IMR-90 (cell line): ENCODE measurements around the gene MYT1. TPM values are rescaled to one million over a fixed set of nuclear protein-coding genes. Genes with fewer than 3 reads are reported as not detected.

ENCODE experiments used
- ATAC-seq: fragments of 200-7000 bp; cut with Tn5 transposase; 2 replicates; pipeline ENCODE4 v1.9.1; 2020; ENCODE audit warnings: low read depth, mild to moderate bottlenecking, moderate library complexity
- BruUV-seq: library from RNA; stranded (reverse); fragments of 400-500 nt; replicated peaks from 2 replicates; lab custom pipeline; 2021; lab: Mats Ljungman, UMichigan
- CTCF ChIA-PET: fragments of 300-600 bp; formaldehyde crosslinking; extraction: SDS; loops from one replicate; lab custom pipeline; 2021; ENCODE audit warnings: antibody characterized with exemption; lab: Yijun Ruan, JAX
- POLR2A ChIA-PET: fragments of 300-600 bp; sonication (Branson Sonifier 250); formaldehyde crosslinking; loops from one replicate; lab custom pipeline; 2022; ENCODE audit warnings: antibody characterized with exemption; ENCODE audit not compliant: unreplicated experiment; lab: Charles Lee
- DNase-seq: peaks from one replicate; pipeline ENCODE4 v3.0.0; 2013
- H2AFZ ChIP-seq: replicated peaks from 2 replicates; pipeline ENCODE3; 2013; ENCODE audit warnings: low read length, mild to moderate bottlenecking; ENCODE audit not compliant: poor library complexity
- H2AK5ac ChIP-seq: 2 replicates; pipeline ENCODE4 v1.6.1; 2013; ENCODE audit warnings: low read depth, low read length, inconsistent platforms
- H2AK9ac ChIP-seq: replicated peaks from 2 replicates; pipeline ENCODE3; 2013; ENCODE audit warnings: mild to moderate bottlenecking, low read depth, low read length, moderate library complexity; ENCODE audit not compliant: poor library complexity
- H2BK120ac ChIP-seq: 2 replicates; pipeline ENCODE4 v1.6.1; 2013; ENCODE audit warnings: low read depth, low read length, inconsistent platforms
- H2BK15ac ChIP-seq: 3 replicates; pipeline ENCODE4 v1.6.1; 2013; ENCODE audit warnings: low read depth, low read length, inconsistent platforms
- H2BK20ac ChIP-seq: 2 replicates; pipeline ENCODE4 v1.6.1; 2013; ENCODE audit warnings: low read depth, mild to moderate bottlenecking, inconsistent platforms, low read length, moderate library complexity
- H2BK5ac ChIP-seq: 2 replicates; pipeline ENCODE4 v1.6.1; 2013; ENCODE audit warnings: mild to moderate bottlenecking, low read depth, low read length, inconsistent platforms; ENCODE audit not compliant: poor library complexity, severe bottlenecking
- H3K14ac ChIP-seq: replicated peaks from 2 replicates; pipeline ENCODE4 v1.6.1; 2013; ENCODE audit warnings: low read depth, low read length, inconsistent platforms
- H3K18ac ChIP-seq: 2 replicates; pipeline ENCODE4 v1.6.1; 2013; ENCODE audit warnings: low read depth, low read length, control low read depth
- H3K23ac ChIP-seq: 2 replicates; pipeline ENCODE4 v1.6.1; 2013; ENCODE audit warnings: low read depth, low read length, inconsistent platforms
- H3K27ac ChIP-seq: 2 replicates; pipeline ENCODE4 v1.5.1; 2013; ENCODE audit warnings: mild to moderate bottlenecking, control low read depth, low read length; ENCODE audit not compliant: insufficient read depth
- H3K27me3 ChIP-seq: 2 replicates; pipeline ENCODE4 v1.6.1; 2013; ENCODE audit warnings: low read length; ENCODE audit not compliant: control insufficient read depth, insufficient read depth
- H3K36me3 ChIP-seq: 2 replicates; pipeline ENCODE4 v1.6.1; 2013; ENCODE audit warnings: low read length, mixed read lengths; ENCODE audit not compliant: control insufficient read depth, insufficient read depth
- H3K4ac ChIP-seq: 2 replicates; pipeline ENCODE4 v1.6.1; 2013; ENCODE audit warnings: low read depth, low read length, inconsistent platforms
- H3K4me1 ChIP-seq: 2 replicates; pipeline ENCODE4 v1.6.1; 2013; ENCODE audit warnings: low read length, mixed read lengths; ENCODE audit not compliant: control insufficient read depth, insufficient read depth
- H3K4me2 ChIP-seq: 2 replicates; pipeline ENCODE4 v1.6.1; 2013; ENCODE audit warnings: low read depth, mild to moderate bottlenecking, control low read depth, low read length, moderate library complexity
- H3K4me3 ChIP-seq: 2 replicates; pipeline ENCODE4 v1.5.1; 2013; ENCODE audit warnings: low read depth, mild to moderate bottlenecking, control low read depth, low read length, moderate library complexity; ENCODE audit not compliant: insufficient read depth
- H3K56ac ChIP-seq: 2 replicates; pipeline ENCODE4 v1.6.1; 2013; ENCODE audit warnings: low read length, inconsistent platforms; ENCODE audit not compliant: insufficient read depth; ENCODE audit errors: extremely low read depth
- H3K79me1 ChIP-seq, 2 experiments: 2 replicates each; pipeline ENCODE4 v1.6.1; 2013; ENCODE audit warnings: low read length in 2 of 2, inconsistent platforms in 1 of 2, low read depth in 1 of 2
- H3K9ac ChIP-seq: 2 replicates; pipeline ENCODE4 v1.6.1; 2013; ENCODE audit warnings: low read depth, low read length, control low read depth
- H3K9me1 ChIP-seq: 2 replicates; pipeline ENCODE4 v1.6.1; 2013; ENCODE audit warnings: low read length, inconsistent platforms; ENCODE audit not compliant: insufficient read depth
- H3K9me3 ChIP-seq: 2 replicates; pipeline ENCODE4 v1.6.1; 2013; ENCODE audit warnings: low read length; ENCODE audit not compliant: control insufficient read depth, insufficient read depth
- H4K20me1 ChIP-seq: 2 replicates; pipeline ENCODE4 v1.6.1; 2013; ENCODE audit warnings: low read length, inconsistent platforms; ENCODE audit not compliant: insufficient read depth
- H4K5ac ChIP-seq: 2 replicates; pipeline ENCODE4 v1.6.1; 2013; ENCODE audit warnings: mild to moderate bottlenecking, low read depth, low read length, control low read depth
- H4K8ac ChIP-seq, 2 experiments: 2 replicates each; pipeline ENCODE4 v1.6.1; 2013; ENCODE audit warnings: low read depth in 2 of 2, low read length in 2 of 2, control low read depth in 1 of 2, inconsistent platforms in 1 of 2
- H4K91ac ChIP-seq: 2 replicates; pipeline ENCODE4 v1.6.1; 2013; ENCODE audit warnings: low read depth, low read length, inconsistent platforms; ENCODE audit not compliant: insufficient read depth
- BHLHE40 ChIP-seq: fragments of 150-350 bp; IDR thresholded peaks from 2 replicates; pipeline ENCODE4 v1.6.1; 2016; ENCODE audit warnings: mild to moderate bottlenecking, low read depth, low read length
- CEBPB ChIP-seq: IDR thresholded peaks from 2 replicates; pipeline ENCODE4 v1.6.1; 2012; ENCODE audit warnings: low read depth, low read length, improper control_type of control experiment
- CHD1 ChIP-seq: IDR thresholded peaks from 2 replicates; pipeline ENCODE4 v1.6.1; 2012; ENCODE audit warnings: low read depth, low read length, improper control_type of control experiment
- CTCF ChIP-seq: conservative IDR thresholded peaks from 2 replicates; pipeline ENCODE4 v1.5.1; 2012; ENCODE audit warnings: mild to moderate bottlenecking, low read depth, low read length, improper control_type of control experiment
- MAFK ChIP-seq: IDR thresholded peaks from 2 replicates; pipeline ENCODE4 v1.6.1; 2012; ENCODE audit warnings: low read depth, low read length, improper control_type of control experiment
- MAZ ChIP-seq: IDR thresholded peaks from 2 replicates; pipeline ENCODE4 v1.6.1; 2012; ENCODE audit warnings: low read depth, mild to moderate bottlenecking, low read length, improper control_type of control experiment, moderate library complexity, borderline replicate concordance
- MXI1 ChIP-seq: IDR thresholded peaks from 2 replicates; pipeline ENCODE4 v1.6.1; 2012; ENCODE audit warnings: low read depth, mild to moderate bottlenecking, low read length, moderate library complexity, borderline replicate concordance
- POLR2A ChIP-seq: IDR thresholded peaks from 2 replicates; pipeline ENCODE4 v1.6.1; 2012; ENCODE audit warnings: mild to moderate bottlenecking, low read depth, low read length
- RCOR1 ChIP-seq: IDR thresholded peaks from 2 replicates; pipeline ENCODE4 v1.6.1; 2012; ENCODE audit warnings: mild to moderate bottlenecking, low read length, improper control_type of control experiment; ENCODE audit not compliant: insufficient replicate concordance
- RFX5 ChIP-seq: IDR thresholded peaks from 2 replicates; pipeline ENCODE4 v1.8.0; 2012; ENCODE audit warnings: low read depth, mild to moderate bottlenecking, low read length, moderate library complexity
- SMC3 ChIP-seq: fragments of 150-350 bp; IDR thresholded peaks from 2 replicates; pipeline ENCODE4 v1.6.1; 2016; ENCODE audit warnings: low read depth, mild to moderate bottlenecking, antibody characterized with exemption, low read length, moderate library complexity
- USF2 ChIP-seq: fragments of 150-350 bp; IDR thresholded peaks from 2 replicates; pipeline ENCODE4 v1.6.1; 2017; ENCODE audit warnings: mild to moderate bottlenecking, antibody characterized with exemption, low read length, low read depth
- WGBS, 2 experiments: methylation state at CpG; one replicate each; pipeline versions ENCODE4 v1.1.5 to v1.1.7; 2013; ENCODE audit warnings: missing lambda C conversion rate in 2 of 2; ENCODE audit not compliant: insufficient read length in 1 of 2; ENCODE audit errors: extremely low coverage in 2 of 2; 5-methylcytosine and 5-hydroxymethylcytosine counted together
- dilution Hi-C: fragments of 300-500 bp; cut with HindIII; formaldehyde crosslinking; loops from one replicate; pipeline ENCODE4 v1.14.3; 2018; ENCODE audit warnings: low sequenced_read_pairs; ENCODE audit not compliant: unreplicated experiment
- in situ Hi-C: fragments of 300-500 bp; cut with MboI; formaldehyde crosslinking; loops from 3 replicates; pipeline ENCODE4 v1.14.3; 2019; ENCODE audit warnings: low sequenced_read_pairs, inconsistent platforms, mixed read lengths
- intact Hi-C: fragments of 100-400 bp; cut with micrococcal nuclease; formaldehyde crosslinking; loops from 2 replicates; pipeline ENCODE4 v1.10.0; 2022
- polyA plus RNA-seq, 3 experiments: library from polyadenylated mRNA; depleted of rRNA; stranded (reverse); fragments of >200 nt; gene quantifications; 2 replicates each; pipeline ENCODE4 v1.2.3, GENCODE V29; 2012; ENCODE audit warnings: low replicate concordance in 1 of 3
- total RNA-seq: library from RNA; depleted of rRNA; stranded (reverse); fragments of >200 nt; gene quantifications from 2 replicates; pipeline ENCODE4 v1.2.3, GENCODE V29; 2012
- TF ChIP-seq, protein P1 (sequence below): fragments of 150-350 bp; IDR thresholded peaks from 2 replicates; pipeline ENCODE4 v1.6.1; 2016; ENCODE audit warnings: low read depth, mild to moderate bottlenecking, low read length, moderate library complexity, borderline replicate concordance

Gene MYT1
- total and polyA plus RNA-seq, 2 of the 4 experiments (the other 2 are of a cell fraction) = not detected

DNA sequence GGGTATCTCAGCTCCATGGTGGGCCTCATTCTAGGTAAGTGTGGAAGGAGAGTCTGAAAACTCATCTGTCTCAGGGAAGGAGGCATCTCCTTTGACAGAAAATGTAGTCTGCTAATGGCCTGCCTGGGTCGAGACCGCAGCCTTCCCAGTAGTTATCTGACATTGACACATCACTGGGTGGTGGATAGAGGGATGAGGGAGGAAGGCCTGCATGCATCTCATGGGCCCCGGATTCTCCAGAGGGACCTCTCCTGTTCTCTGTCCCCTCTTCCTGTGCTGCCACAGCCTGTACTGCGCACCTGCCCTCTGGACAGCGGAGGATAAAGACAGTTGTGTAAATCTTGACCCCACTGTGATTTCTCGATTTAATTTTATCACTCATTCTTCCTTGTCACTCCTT, 96.0 kb downstream of the MYT1 start:
- Histone ChIP-seq H2AFZ (peak overlapping the region; percentile 14), H3K27me3 (no peaks in the 10 kb centered on the region), H2BK15ac (no peak overlapping the region), H3K14ac (no peak overlapping the region), H2AK5ac (0 out of 2 replicates have a peak overlapping the region, but pooled peaks have one; percentile 7), H3K18ac (no peak overlapping the region), H3K4me2 (no peak overlapping the region), H4K91ac (no peak overlapping the region), H3K4ac (no peak overlapping the region), H2BK120ac (no peak overlapping the region), H3K9me3 (no peaks in the 10 kb centered on the region), H4K5ac (no peak overlapping the region), H2AK9ac (no peak overlapping the region), H3K4me3 (no peak overlapping the region), H3K27ac (no peak overlapping the region), H2BK5ac (no peak overlapping the region), H3K56ac (no peak overlapping the region), H3K79me1 (peaks cover 41 to 44% of the 10 kb centered on the region in 2 experiments), H3K4me1 (peaks cover 13% of the 10 kb centered on the region), H3K36me3 (peaks cover 10% of the 10 kb centered on the region), H3K9ac (no peak overlapping the region), H4K8ac (no peak overlapping the region), H3K9me1 (peaks cover 5% of the 10 kb centered on the region; the same call in 1 of the 2 replicates), H4K20me1 (no peaks in the 10 kb centered on the region), H2BK20ac (no peak overlapping the region), H3K23ac (no peak overlapping the region)
- no TSS peak for BruUV-seq
- no CpG with 5 or more reads among the region's 6 CpGs for WGBS, 2 experiments
- DNase-seq (no peak), ATAC-seq (no peak)
- dilution Hi-C loops (no loop called here), intact Hi-C loops (no loop called here), in situ Hi-C loops (no loop called here)
- POLR2A ChIA-PET = no interaction called here
- no peak for TF ChIP-seq CTCF
- no peak for TF ChIP-seq MAFK
- no peak for TF ChIP-seq BHLHE40
- TF ChIP-seq MXI1 = no peak
- no peak for TF ChIP-seq RCOR1
- no peak for TF ChIP-seq USF2
- TF ChIP-seq CEBPB = no peak
- TF ChIP-seq, protein P1, sequence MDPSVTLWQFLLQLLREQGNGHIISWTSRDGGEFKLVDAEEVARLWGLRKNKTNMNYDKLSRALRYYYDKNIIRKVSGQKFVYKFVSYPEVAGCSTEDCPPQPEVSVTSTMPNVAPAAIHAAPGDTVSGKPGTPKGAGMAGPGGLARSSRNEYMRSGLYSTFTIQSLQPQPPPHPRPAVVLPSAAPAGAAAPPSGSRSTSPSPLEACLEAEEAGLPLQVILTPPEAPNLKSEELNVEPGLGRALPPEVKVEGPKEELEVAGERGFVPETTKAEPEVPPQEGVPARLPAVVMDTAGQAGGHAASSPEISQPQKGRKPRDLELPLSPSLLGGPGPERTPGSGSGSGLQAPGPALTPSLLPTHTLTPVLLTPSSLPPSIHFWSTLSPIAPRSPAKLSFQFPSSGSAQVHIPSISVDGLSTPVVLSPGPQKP = no peak
- TF ChIP-seq POLR2A = no peak
- no peak for TF ChIP-seq MAZ
- no peak for TF ChIP-seq CHD1
- no peak for TF ChIP-seq SMC3
- no peak for TF ChIP-seq RFX5
- CTCF ChIA-PET = interaction anchor here (1.0 kb wide), 1 partner anchor 36 kb away, joined by 5 read pairs; no protein-coding TSS in a partner anchor
